PC-9 (cell line): ENCODE measurements around the gene IL17C. TPM values are rescaled to one million over a fixed set of nuclear protein-coding genes. Genes with fewer than 3 reads are reported as not detected.

ENCODE experiments used
- Bru-seq: library from RNA; stranded (reverse); fragments of 400-500 nt; gene quantifications from one replicate; lab custom pipeline; 2021; lab: Mats Ljungman, UMichigan
- BruChase-seq, 2 experiments: library from RNA; stranded (reverse); fragments of 400-500 nt; gene quantifications; one replicate each; lab custom pipeline; 2021; lab: Mats Ljungman, UMichigan
- BruUV-seq: library from RNA; stranded (reverse); fragments of 400-500 nt; replicated peaks from 2 replicates; lab custom pipeline; 2021; lab: Mats Ljungman, UMichigan
- CTCF ChIA-PET: fragments of 300-600 bp; sonication (Branson Sonifier 250); formaldehyde crosslinking; loops from one replicate; lab custom pipeline; 2022; ENCODE audit warnings: antibody characterized with exemption; lab: Charles Lee
- POLR2A ChIA-PET: fragments of 300-600 bp; sonication (Branson Sonifier 250); formaldehyde crosslinking; loops from one replicate; lab custom pipeline; 2022; ENCODE audit warnings: antibody characterized with exemption; ENCODE audit not compliant: unreplicated experiment; lab: Charles Lee
- DNase-seq, 2 experiments: peaks; one replicate each; pipeline versions ENCODE4 v3.0.0 to v3.0.0-alpha.2; 2015 to 2022; ENCODE audit warnings: mixed read lengths in 1 of 2
- H2AFZ ChIP-seq: fragments of 200-600 bp; sonication (generic); 2 replicates; pipeline ENCODE4 v1.8.1; 2017; ENCODE audit warnings: antibody characterized with exemption
- H3F3A ChIP-seq: fragments of 200-600 bp; sonication (generic); 2 replicates; pipeline ENCODE4 v1.8.1; 2017; ENCODE audit warnings: antibody characterized with exemption, mild to moderate bottlenecking, low read depth; ENCODE audit not compliant: insufficient read depth
- H3K27ac ChIP-seq: fragments of 200-600 bp; sonication (generic); 2 replicates; pipeline ENCODE4 v1.6.1; 2016; ENCODE audit warnings: mixed run types
- H3K27me3 ChIP-seq: fragments of 200-600 bp; sonication (generic); 2 replicates; pipeline ENCODE4 v1.6.1; 2016; ENCODE audit warnings: low read depth, mixed run types; ENCODE audit not compliant: insufficient read depth
- H3K36me3 ChIP-seq: fragments of 200-600 bp; sonication (generic); 2 replicates; pipeline ENCODE4 v1.6.1; 2016; ENCODE audit warnings: low read depth, mixed run types
- H3K4me1 ChIP-seq: fragments of 200-600 bp; sonication (generic); replicated peaks from 2 replicates; pipeline ENCODE4 v1.6.1; 2016; ENCODE audit warnings: mixed run types; ENCODE audit not compliant: insufficient read depth
- H3K4me2 ChIP-seq: fragments of 200-600 bp; sonication (generic); 2 replicates; pipeline ENCODE4 v1.6.1; 2017; ENCODE audit warnings: mixed run types
- H3K4me3 ChIP-seq: fragments of 200-600 bp; sonication (generic); 2 replicates; pipeline ENCODE4 v1.6.1; 2016; ENCODE audit warnings: mixed run types
- H3K79me2 ChIP-seq: fragments of 200-600 bp; sonication (generic); 2 replicates; pipeline ENCODE4 v1.6.1; 2017; ENCODE audit warnings: low read depth, mixed run types
- H3K9me2 ChIP-seq: fragments of 200-600 bp; sonication (generic); 2 replicates; pipeline ENCODE4 v1.8.1; 2017; ENCODE audit warnings: mild to moderate bottlenecking; ENCODE audit not compliant: insufficient read depth
- H3K9me3 ChIP-seq: fragments of 200-600 bp; sonication (generic); 2 replicates; pipeline ENCODE4 v1.8.1; 2016; ENCODE audit warnings: low read depth; ENCODE audit not compliant: insufficient read depth
- H4K20me1 ChIP-seq: fragments of 200-600 bp; sonication (generic); 2 replicates; pipeline ENCODE4 v1.8.1; 2017; ENCODE audit not compliant: insufficient read depth
- CTCF ChIP-seq: fragments of 200-600 bp; sonication (generic); conservative IDR thresholded peaks from 2 replicates; pipeline ENCODE4 v1.6.1; 2017; ENCODE audit warnings: mixed run types, antibody characterized with exemption, mild to moderate bottlenecking, moderate library complexity
- EZH2 ChIP-seq: fragments of 200-600 bp; sonication (generic); IDR thresholded peaks from 2 replicates; pipeline ENCODE4 v1.8.0; 2017; ENCODE audit warnings: antibody characterized with exemption, low read depth
- intact Hi-C: fragments of 100-400 bp; cut with micrococcal nuclease; formaldehyde crosslinking; loops from one replicate; pipeline ENCODE4 v1.10.0; 2022; ENCODE audit not compliant: unreplicated experiment
- long read RNA-seq: library from polyadenylated mRNA; stranded (forward); transcript quantifications from one replicate; pipeline ENCODE4 v2.0.0, GENCODE V29; 2022
- total RNA-seq: library from RNA; stranded (reverse); gene quantifications from 2 replicates; pipeline ENCODE4 v1.2.3, GENCODE V29; 2021

IL17C gene
- not detected in 2 replicates for total RNA-seq
- not detected for Bru-seq, nascent RNA
- not detected for BruChase-seq, experiment 1, labeled RNA remaining after a 2-hour chase
- percentile 5 among the genes with signal in this experiment for BruChase-seq, experiment 2, labeled RNA remaining after a 6-hour chase
- long read RNA-seq, result 0 reads

GRCh38 chr16:88638323-88639230 is at the start of gene IL17C:
TSS of gene IL17C (plus strand) at chr16:88638572. CDS start at chr16:88638642, 70 bp downstream.
- no peaks in the 10 kb centered on the region for H3K9me2 ChIP-seq
- no peak within 1 kb of the TSS for H2AFZ ChIP-seq
- no peaks in the 10 kb centered on the region for H3F3A ChIP-seq
- H3K36me3 ChIP-seq, result no peaks in the 10 kb centered on the region
- no TSS peak for BruUV-seq
- TF ChIP-seq EZH2, result no peak
- TF ChIP-seq CTCF, result no peak
- no peaks in the 10 kb centered on the region for H4K20me1 ChIP-seq
- H3K9me3 ChIP-seq, result no peaks in the 10 kb centered on the region
- CTCF ChIA-PET, result no interaction called here
- H3K79me2 ChIP-seq, result no peaks in the 10 kb centered on the region
- H3K27ac ChIP-seq, result no peak within 1 kb of the TSS
- POLR2A ChIA-PET, result no interaction called here
- peak; percentile 40 to 50 for DNase-seq
- no peak within 1 kb of the TSS for H3K4me3 ChIP-seq
- no peaks in the 10 kb centered on the region for H3K4me1 ChIP-seq
- H3K27me3 ChIP-seq, result no peaks in the 10 kb centered on the region
- H3K4me2 ChIP-seq, result no peak within 1 kb of the TSS
- intact Hi-C loops, result no loop called here

GRCh38 chr16:88588754-88589153 is 49.6 kb upstream of the IL17C start:
- CTCF ChIA-PET, result no interaction called here
- H3K79me2 ChIP-seq, result peaks cover under 1% of the 10 kb centered on the region; the same call in 1 of the 2 replicates

GRCh38 chr16:88589441-88589840 is 48.9 kb upstream of the IL17C start:
- Histone ChIP-seq H3K9me2 (no peaks in the 10 kb centered on the region), H3K4me1 (no peaks in the 10 kb centered on the region), H3K4me2 (no peak overlapping the region), H2AFZ (no peak overlapping the region), H3K36me3 (no peaks in the 10 kb centered on the region), H3K9me3 (no peaks in the 10 kb centered on the region), H4K20me1 (peaks cover 29% of the 10 kb centered on the region), H3K79me2 (no peaks in the 10 kb centered on the region), H3K4me3 (no peak overlapping the region), H3F3A (no peaks in the 10 kb centered on the region), H3K27ac (no peak overlapping the region), H3K27me3 (no peaks in the 10 kb centered on the region)
- no TSS peak for BruUV-seq
- ChIA-PET POLR2A (no interaction called here), CTCF (no interaction called here)
- intact Hi-C loops, result no loop called here
- TF ChIP-seq EZH2, result no peak
- no peak for TF ChIP-seq CTCF
- DNase-seq, result no peak

More at GRCh38 chr16:88588754-88589153, 49.6 kb upstream of the IL17C start:
- DNase-seq, result no peak
- Histone ChIP-seq H3K27me3 (no peaks in the 10 kb centered on the region), H3K27ac (no peak overlapping the region), H3K4me2 (no peak overlapping the region), H2AFZ (no peak overlapping the region), H3F3A (no peaks in the 10 kb centered on the region), H3K9me2 (no peaks in the 10 kb centered on the region), H3K4me1 (no peaks in the 10 kb centered on the region), H3K36me3 (no peaks in the 10 kb centered on the region), H4K20me1 (peaks cover 34% of the 10 kb centered on the region), H3K4me3 (no peak overlapping the region), H3K9me3 (no peaks in the 10 kb centered on the region)
- no TSS peak for BruUV-seq
- POLR2A ChIA-PET, result no interaction called here
- intact Hi-C loops, result no loop called here
- TF ChIP-seq CTCF (no peak), EZH2 (no peak)
